GM18505 (cell line): Measurements from ENCODE around the gene C1QA.

Experiments
- ATAC-seq: cut with Tn5 transposase; IDR thresholded peaks from one replicate; pipeline ENCODE4 v1.9.1; 2021; ENCODE audit not compliant: unreplicated experiment
- POLR2A ChIP-seq: IDR thresholded peaks from 4 replicates; pipeline ENCODE4 v1.6.1; 2011; ENCODE audit warnings: borderline replicate concordance; ENCODE audit not compliant: insufficient read depth, insufficient read length; ENCODE audit errors: extremely low read depth

Gene C1QA

DNA sequence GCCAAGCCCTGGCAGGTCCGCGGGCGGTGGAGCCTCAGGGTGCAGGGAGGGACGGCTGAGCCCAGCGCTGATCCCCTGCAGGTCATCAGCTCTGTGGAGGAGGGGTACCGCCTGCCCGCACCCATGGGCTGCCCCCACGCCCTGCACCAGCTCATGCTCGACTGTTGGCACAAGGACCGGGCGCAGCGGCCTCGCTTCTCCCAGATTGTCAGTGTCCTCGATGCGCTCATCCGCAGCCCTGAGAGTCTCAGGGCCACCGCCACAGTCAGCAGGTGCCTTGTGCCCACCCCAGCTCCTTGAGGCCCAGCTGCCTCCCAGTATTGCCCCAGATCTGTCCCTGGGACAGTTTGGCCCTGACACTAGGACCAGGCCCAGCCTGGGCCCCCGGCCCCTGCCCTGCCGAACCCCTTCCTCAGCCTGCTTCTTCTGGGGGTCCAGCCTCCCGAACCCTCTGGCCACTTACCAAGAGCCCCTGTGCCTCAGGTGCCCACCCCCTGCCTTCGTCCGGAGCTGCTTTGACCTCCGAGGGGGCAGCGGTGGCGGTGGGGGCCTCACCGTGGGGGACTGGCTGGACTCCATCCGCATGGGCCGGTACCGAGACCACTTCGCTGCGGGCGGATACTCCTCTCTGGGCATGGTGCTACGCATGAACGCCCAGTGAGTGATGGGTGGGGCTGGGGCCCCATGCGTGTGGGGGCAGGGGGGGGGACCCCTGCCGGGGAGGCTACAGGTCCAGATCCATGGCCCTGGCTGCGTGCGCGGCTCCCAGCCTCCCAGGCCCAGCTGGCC, 35.4 kb upstream of the C1QA start:
- no peak for TF ChIP-seq POLR2A
- no peak for ATAC-seq

- no peak for ATAC-seq
- TF ChIP-seq POLR2A: no peak
Observed at GRCh38 chr1:22601610-22602009, 34.8 kb upstream of the C1QA start.

DNA sequence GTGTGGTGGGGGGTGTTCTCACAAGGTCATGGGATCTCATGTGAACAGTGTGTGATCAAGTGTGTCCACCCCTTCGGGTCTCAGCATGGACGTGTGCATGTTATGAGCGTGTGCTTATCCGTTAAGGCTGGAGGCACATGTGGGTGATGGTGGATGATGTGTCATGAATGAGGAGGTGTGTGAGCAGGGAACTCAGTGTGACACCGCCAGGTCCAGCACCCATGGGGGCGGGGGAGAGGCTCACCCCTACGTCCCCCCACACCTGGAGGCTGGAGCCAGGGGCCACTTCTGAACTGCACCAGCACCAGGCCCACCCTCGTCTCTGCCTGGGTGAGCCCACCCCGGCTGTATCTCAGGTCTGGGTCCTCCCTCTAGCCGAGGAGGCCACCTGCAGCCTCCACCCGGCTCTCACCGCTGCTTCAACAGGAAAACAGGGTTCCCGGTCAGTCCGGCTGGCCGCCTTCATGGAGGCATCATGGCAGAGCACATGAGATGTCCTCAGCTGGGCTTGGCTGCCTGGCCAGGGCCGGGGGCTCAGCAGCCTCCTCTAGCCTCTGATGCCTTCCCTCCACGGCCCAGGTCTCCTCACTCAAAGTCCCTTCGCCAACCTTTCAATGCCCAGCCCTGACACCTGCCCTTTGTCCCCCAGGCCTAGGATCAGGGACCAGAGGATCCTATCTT, 34.2 kb upstream of the C1QA start:
- TF ChIP-seq POLR2A: no peak

DNA sequence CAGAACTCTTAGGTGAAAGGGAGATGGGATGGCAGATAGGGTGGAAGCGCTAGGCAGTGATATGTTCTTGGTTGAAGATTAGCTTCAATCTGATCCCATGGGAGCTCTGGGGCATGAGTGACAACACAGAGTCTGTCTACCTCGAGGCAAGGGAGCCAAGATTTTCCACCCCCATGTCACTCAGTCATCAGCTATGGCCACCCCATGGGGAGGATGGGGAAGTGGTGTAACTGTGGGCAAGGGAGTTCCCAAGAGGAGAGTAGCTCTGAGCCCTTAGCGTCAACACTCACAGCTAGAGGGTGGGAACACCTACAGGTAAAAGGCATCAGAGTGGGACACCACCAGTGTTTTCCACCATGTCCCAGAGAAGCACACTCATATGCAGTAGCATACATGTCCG, 30.3 kb upstream of the C1QA start:
- TF ChIP-seq POLR2A: no peak
- no peak for ATAC-seq

More for the DNA sequence above, 34.2 kb upstream of the C1QA start:
- no peak for ATAC-seq

DNA sequence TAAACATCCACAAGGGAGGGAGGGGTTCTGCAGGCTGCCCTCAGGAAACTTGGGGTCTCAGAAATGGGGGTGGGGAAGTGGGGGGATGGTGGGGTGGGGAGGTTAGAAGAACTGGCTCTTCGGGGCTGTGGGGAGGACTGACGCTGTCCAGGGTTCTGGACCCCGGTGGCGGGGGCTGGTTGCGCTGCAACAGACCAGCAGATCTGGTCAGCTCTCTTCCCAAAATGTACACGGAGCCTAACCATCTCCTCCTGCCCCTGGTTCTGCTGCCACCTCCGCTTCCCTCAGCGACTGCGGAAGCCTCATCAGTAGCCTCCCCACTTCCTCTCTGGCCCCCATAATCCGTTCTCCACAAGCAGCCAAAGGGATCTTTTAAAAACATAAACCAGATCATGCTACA, 29.3 kb upstream of the C1QA start:
- ATAC-seq: no peak
- no peak for TF ChIP-seq POLR2A

DNA sequence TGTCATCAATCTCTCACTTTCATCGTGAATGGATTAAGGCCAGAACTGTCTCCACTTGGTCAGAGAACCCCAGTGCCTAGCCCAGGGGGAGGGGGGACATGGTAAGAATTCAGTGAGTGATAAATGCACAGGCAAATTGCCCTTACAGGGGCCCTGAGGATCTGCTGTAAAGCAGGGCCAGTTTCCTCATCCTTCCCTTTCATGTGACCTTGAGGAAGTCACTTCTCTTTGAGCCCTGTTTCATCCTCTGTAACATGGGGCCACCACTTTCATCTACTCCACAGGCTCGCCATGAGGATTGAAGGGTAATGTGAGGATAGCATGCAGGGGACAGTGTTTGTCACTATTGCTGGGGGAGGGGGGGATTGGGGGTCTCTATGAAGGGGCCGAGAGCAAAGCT, 28.1 kb upstream of the C1QA start:
- no peak for ATAC-seq
- no peak for TF ChIP-seq POLR2A

DNA sequence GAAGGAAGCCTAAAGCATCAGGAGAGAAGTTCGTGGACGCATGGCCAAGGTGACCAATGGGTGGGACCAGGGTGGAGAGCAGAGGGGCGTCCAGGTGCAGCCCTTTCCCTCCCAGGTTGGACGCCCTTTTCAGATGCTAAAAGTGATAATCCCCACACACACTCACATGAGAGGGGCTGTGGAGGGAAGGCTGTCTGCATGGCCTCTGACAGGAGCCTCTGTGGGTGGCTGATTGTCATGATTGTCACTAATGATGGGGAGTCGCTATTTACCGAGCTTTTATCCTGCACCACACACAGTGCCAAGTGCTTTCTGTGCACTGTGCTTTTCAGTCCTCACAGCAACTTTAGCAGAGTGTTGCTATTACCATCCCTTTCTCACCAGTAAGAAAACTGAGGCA, 27.1 kb upstream of the C1QA start:
- ATAC-seq: no peak

DNA sequence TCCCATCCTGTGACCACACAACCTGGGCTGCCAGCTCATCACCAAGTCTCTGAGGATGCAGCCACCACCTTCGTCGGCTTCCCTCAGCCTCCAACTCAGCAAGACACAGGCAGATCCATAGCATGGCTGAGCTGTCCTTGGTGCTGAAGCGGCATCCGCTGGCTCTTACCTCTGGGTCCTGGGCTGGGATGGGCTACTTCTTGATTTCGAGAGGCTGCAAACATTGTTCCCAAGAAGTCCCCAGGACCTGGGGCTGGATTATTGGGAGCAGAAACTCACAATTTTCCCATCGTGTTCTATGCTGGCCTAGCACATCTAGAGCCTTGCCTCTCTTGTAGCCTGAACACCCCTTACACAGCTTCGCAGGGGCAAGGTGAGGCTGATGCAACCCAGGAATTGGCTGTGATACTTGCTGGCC, 24.9 kb upstream of the C1QA start:
- no peak for TF ChIP-seq POLR2A
- no peak for ATAC-seq

More for the DNA sequence above, 27.1 kb upstream of the C1QA start:
- TF ChIP-seq POLR2A: no peak

- TF ChIP-seq POLR2A: no peak
- no peak for ATAC-seq
Observed at GRCh38 chr1:22612671-22613571, 23.5 kb upstream of the C1QA start.

DNA sequence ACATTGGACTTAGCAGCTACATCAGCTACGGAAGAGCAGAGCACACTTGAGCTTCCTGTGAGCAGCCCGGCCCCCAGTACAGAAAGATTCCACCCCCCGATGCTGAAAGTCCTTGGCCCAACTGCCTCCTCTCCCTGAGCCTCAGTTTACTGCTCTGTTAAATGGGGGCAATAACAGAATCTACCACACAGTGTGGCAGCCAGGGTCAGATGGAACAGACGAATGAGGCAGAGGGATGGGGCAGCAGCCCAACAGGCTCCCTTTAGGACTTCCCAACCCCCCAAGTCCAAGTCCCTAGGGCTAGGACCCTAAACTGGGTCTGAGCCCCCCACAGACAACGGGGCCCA, 22.9 kb upstream of the C1QA start:
- ATAC-seq: no peak
- no peak for TF ChIP-seq POLR2A

DNA sequence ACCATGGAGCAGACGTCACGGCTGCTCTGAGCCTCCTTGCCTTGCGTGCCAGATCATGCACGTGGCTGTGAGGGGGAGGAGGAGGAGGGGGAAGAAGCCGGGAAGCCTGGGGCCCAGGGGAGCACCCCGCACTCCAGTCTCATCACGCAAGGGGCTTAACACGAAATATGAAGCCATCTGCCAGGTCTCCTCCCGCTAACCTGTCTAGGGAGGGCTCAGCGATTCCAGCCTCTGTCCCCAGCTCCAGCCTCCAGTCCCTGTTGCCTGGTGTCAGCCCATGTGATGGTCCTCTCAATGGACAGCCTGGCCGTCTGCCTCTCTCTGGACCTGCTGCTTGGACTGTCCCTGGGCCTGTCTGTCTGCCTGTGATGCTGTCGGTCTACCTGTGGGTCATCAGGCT, 22.5 kb upstream of the C1QA start:
- TF ChIP-seq POLR2A: no peak
- ATAC-seq: no peak

GRCh38 chr1:22615886-22616285, 20.5 kb upstream of the C1QA start:
- TF ChIP-seq POLR2A: no peak

GRCh38 chr1:22616571-22616970, 19.9 kb upstream of the C1QA start:
- ATAC-seq: no peak
- no peak for TF ChIP-seq POLR2A

More at GRCh38 chr1:22615886-22616285, 20.5 kb upstream of the C1QA start:
- no peak for ATAC-seq
